Ammon's horn (tissue), 1 donor: ENCODE measurements around the gene PPT1.

Experiments
- DNase-seq: peaks from one replicate; pipeline ENCODE4 v3.0.0-alpha.2; 2016; ENCODE audit warnings: low spot score

The PPT1 gene

GRCh38 chr1:40030528-40031135 lies 66.4 kb downstream of the PPT1 start:
- DNase-seq: no peak

- no peak for DNase-seq
Measured at GRCh38 chr1:40029608-40030007, 67.4 kb downstream of the PPT1 start.

GRCh38 chr1:40027647-40028046 lies 69.4 kb downstream of the PPT1 start:
- no peak for DNase-seq

- DNase-seq: no peak
Measured at GRCh38 chr1:40024671-40025070, 72.4 kb downstream of the PPT1 start.

GRCh38 chr1:40023379-40023944 lies 73.6 kb downstream of the PPT1 start:
- no peak for DNase-seq
